Suppressor macrophage treated with lipopolysaccharide for 1 hour (primary cell): ENCODE measurements around the gene BLOC1S5.

Source experiments
- DNase-seq, 3 donors: peaks; one replicate each; pipeline ENCODE4 v3.0.0-alpha.2; 2020 to 2022

The BLOC1S5 gene

DNA sequence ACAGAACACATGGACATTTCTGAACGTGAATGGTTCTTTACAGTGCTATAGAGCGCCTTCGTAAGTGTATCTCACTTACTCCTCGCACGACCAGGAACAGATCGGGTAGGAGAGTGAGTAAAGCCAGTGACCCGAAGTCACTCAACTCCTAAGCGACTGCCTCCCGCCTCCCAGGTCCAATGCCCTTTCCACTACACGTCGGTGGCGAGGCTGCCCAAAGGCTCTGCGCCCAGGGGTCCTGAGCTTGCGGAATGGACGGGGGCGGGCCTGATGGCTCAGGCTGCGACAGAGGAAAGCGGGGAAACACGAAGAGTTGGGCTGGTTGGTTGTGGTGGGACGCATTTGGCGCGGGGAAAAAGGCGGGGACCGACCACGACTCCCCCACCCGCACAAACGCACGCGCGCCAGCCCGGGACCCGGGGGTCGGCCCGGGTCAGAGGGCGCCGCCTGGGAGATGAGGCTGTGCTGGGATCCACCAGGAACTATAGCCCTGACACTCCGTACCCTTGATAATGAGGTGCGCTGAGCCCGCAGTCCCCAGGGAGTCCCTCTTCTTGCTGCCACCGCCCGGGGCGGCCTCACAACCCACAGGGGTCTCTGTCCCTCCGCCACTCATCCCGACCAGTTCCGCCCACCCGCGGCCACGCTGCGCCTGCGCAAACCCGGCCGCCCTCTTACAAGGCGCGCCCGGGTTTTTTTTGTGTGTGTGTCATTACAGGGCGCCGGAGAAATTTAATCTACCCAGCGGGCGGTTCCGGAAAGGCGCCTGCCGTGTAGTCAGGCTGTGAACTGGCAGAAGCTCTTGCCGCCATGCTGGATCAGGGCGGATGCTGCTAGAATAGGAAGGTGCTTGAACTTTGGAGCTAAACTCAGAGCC lies at the start of gene BLOC1S5:
TSS of gene BLOC1S5 (minus strand) at position 629 of the 877 bp plus-strand sequence. CDS start at position 616, 13 bp downstream.
- peak; percentile 98 to 99 (median 99) for DNase-seq

DNA sequence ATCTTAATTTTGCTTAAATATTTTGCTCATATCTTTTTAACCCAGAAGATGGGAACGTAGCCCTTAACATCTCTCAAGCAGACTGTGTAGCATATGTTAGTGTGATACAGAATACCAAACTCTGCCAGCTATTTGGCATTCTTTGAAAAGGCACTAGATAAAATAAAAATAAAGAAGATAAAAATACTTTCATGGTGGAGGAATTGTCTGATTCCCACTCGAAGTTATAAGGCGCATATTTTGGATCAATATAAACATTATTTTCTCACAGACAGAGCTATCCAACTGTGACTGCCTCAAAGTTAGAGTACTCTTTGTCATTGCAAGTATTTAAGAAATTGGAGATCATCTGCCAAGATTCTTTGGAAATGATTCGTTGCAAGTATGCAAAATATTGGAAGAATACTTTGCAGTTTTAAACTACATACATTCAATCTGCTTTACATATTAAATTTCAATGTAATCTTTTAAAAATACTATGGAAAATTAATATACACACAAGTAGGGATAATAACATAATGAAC lies 49.0 kb upstream of the BLOC1S5 start:
- no peak for DNase-seq

GRCh38 chr6:8110725-8111124 lies 46.5 kb upstream of the BLOC1S5 start:
- DNase-seq, result no peak

DNA sequence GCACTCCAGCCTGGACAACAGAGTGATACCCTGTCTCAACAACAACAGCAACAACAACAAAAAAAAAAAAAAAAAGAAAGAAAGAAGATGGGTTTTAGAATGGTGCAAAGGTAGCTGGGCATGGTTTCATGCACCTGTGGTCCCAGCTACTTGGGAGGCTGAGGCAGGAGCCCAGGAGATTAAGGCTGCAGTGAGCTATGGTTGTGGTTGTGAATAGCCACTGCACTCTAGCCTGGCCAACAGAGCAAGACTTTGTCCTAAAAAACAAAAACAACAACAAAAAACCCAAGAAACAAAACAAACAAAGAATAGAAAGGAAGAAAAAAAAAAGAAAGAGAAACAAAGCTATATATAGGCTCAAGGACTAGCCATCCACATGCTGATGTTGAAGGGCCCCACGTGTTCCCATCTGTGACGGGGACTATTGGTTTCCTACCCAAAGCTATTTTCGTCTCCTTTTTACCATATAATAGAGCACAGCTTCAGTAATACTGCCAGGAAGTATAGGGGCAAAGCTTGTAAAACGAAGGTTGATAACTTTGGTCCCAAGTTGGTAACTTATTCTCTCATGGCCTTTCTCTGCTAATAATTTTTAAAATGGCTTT lies 46.0 kb upstream of the BLOC1S5 start:
- DNase-seq, result no peak

DNA sequence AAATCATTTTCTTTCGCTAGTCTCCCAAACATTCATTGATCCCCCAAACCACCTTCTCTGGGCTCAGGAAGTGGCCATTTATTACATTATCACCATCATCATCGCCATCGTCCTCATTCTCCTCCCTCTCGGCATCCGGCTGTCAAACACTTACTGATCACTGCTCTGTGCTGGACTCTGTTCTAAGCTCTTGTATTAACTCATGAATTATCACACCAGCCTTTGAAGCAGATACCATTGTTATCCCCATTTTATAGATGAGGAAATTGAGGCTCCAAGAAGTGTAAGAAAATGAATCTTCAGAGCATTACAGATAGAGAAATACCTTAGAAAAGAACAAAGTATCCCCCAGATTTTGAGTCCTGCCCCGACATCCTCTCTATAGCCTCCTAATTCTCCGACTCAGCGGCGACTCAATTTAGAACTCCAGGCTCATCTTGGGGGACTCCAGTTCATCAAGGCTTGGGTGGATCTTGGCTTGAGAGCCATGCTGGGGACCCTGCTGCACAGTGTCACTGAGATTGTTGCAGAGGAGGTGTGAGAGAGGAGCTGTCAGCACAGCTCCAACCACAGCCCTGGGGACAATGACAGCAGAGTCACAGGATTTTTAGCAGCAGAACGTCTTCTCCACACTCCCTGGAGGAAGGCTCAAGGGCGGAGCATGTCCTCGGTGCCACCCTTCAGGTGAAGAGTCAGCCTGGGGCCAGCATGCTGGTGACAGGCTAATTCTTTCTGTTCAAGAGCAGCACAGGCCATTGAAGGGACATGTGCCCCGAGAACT lies 44.8 kb upstream of the BLOC1S5 start:
- no peak for DNase-seq

DNA sequence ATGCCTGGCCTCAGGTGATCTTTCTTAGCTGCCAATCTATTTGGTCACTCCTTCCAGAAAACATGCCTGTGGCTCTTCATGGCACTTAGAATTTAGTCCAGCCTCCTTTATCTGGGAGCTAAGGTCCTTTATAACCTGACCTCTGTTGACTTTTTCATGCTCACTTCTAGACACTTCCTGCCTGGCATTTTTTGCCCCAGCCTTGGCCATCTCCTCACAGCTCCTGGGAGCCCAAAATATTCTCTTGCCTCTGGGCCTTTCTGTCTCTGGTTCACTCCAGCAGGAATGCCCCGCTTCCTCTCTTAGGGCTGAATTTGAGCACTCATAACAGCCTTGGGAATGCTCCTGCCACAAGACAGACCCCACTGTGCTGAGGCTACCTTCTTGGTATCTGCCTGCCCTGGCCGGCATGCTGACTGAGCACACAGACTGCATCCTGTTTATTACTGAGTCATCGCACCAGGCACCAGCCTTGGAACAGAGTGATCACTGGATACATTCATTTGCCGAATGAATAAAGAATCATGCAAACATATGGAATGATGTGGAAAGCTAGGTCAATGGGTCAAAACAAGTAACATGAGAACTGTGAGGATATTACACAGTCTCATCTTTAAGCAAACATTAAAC lies 44.0 kb upstream of the BLOC1S5 start:
- DNase-seq, result no peak

DNA sequence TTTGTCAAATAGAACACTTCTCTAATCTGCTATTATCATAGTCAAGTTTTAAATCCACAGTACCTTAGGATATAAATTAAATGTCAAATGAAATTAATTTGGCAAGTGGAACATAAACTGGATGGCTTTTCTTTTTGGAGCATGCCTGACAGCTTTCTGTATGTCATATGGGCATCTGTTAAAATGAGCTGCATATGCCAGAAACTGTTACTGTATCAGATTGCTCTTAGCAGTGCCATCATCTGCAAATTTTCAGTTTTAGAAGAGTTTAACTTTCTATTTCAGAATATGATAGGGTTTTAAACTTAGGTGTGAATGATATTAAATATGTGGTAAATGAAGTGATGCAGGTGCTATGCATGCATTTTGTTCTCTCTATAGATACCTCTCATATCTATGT lies 41.6 kb upstream of the BLOC1S5 start:
- no peak for DNase-seq

GRCh38 chr6:8103726-8104125 lies 39.5 kb upstream of the BLOC1S5 start:
- no peak for DNase-seq

DNA sequence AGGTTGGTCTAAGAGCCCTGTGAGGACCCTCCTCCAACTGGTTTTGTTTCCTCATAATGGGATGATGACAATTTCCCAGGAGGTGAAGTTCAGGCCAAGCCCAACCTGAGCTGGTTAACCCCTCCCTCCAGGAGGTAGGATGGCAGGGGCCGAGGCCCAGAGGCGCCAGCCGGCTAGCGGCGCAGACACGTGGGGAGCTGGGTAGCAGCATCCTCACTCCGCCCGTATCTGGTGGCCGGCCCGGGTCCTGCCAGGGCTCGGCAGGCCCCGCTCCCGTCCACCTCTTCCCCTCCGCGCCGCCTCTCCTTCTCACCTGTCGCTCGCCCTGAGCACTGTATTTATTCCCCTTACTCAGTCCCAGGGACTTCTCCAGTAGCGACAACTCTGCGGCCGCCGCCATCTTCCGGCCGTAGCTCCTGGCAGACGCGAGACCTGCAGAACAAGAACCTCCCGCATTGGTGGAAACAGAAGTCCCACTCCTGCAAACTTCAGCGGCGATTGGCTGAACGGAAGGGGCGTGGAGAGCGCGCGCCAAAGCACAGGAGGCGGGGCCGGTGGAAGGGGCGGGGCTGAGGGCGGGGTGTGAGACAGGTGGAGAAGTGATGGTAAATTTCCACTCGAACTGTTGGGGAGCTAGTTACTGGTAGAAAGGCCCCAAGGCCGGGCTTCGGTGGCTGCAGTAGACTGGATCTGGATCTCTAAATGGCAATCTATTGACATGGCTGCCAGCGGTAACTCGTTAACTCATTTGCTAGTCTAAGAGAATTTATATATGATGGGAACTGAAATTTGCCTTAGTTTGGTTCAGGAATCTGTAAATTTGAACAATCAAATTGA lies 38.2 kb upstream of the BLOC1S5 start, which contains the start of gene EEF1E1:
TSS of gene EEF1E1 (minus strand) at position 427 of the 837 bp plus-strand sequence. CDS start at position 400, 27 bp downstream.
- DNase-seq, result peak; percentile 94 to 96 (median 95)

- DNase-seq, result no peak
Measured at GRCh38 chr6:8100159-8100854, 36.1 kb upstream of the BLOC1S5 start.

DNA sequence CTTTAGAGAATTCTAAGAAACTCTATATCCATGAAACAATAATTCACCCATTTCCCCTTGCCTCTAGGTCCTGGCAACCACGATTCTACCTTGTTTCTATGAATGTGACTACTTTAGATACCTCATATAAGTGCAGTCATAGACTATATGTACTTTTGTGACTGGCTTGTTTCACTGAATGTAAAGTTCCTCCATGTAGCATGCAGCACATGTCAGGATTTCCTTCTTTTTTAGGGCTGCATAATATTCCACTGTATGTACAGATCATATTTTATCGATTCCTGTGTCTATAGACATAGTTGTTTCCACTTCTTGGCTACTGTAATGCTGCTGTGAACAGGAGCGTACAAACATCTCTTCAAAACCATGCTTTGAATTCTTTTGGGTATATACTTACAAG lies 26.5 kb upstream of the BLOC1S5 start:
- no peak for DNase-seq

GRCh38 chr6:8088886-8089285 lies 24.7 kb upstream of the BLOC1S5 start:
- no peak for DNase-seq

DNA sequence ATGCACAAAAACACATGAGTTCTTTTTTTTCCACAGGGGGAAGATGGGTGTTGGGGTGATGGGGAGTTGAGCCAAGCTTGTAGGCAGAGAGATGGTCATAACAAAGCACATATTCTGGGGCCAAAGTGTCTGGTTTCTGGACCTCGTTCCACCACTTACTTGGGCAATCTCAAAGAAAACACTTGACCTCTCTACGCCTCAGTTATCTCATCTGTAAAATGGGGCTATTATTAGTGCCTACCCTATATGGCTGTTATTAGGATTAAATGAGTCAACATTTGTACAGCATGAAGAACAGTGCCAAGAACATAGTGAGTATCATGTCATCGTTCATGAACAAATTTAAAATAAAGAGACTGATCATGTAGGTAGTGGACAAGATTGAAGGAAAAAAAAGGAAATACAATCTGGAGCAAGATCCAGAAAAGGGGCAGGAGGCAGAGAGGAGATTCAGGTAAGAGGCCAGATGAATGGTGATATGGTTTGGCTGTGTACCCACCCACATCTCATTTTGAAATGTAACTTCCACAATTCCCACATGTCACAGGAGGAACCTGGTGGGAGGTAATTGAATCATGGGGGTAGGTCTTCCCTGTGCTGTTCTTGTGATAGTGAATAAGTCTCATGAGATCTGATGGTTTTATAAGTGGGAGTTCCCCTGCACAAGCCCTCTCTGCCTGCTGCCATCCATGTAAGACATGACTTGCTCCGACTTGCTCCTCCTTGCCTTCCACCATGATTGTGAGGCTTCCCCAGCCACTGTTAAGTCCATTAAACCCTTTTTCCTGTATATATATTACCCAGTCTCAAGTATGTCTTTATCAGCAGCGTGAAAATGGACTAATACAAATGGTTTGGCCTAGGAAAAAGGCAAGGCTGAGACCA lies 23.9 kb upstream of the BLOC1S5 start:
- peak; percentile 49 to 57 (median 52) for DNase-seq

- DNase-seq, result no peak
Measured at GRCh38 chr6:8086755-8087306, 22.6 kb upstream of the BLOC1S5 start.

GRCh38 chr6:8085053-8085511 lies 20.9 kb upstream of the BLOC1S5 start:
- DNase-seq, result peak; percentile 74 to 82 (median 77)

DNA sequence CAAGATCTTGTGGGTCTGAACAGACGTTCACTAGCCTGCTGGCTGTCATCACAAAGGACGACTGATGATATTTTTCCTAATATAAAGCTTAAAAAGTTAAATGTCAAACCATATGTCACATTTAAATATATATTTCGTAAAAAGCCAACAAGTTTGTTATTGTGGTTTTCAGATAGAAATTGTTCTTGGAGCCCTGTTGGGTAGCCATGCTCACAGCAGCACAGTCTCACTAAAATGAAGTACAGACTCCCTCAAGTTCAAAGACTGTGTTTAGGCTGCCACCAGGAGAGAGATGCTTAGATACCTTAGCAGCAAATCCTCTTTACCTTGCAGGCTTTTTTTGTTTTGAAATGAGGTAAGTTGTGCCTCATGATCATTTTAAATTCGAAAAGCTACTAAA lies 20.4 kb upstream of the BLOC1S5 start:
- no peak for DNase-seq

GRCh38 chr6:8082954-8083858 lies 19.0 kb upstream of the BLOC1S5 start:
- DNase-seq, result peak; percentile 28 to 80 (median 77)

DNA sequence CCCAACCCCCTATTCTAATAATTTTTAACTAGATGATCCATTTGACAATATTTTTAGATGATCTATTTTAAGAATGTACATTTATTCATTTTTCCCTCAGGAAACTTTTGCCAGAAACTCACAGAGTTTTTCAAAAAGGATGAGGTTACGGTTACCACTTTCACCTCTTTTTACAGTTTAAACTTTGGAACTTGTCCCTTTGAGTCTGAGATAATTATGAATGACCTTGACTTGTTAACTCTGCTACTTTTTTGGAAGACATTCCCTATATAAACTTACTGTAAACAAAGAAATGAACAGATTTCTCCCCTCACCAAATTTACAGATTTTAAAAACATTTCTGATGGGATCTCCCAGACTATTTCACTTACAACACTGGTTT lies 18.4 kb upstream of the BLOC1S5 start:
- no peak for DNase-seq
